GM20431 (cell line): Measurements from ENCODE around the gene LIPK.
"Not testable (repeated sequence)": the region's sequence is repeated elsewhere in the genome, so short reads cannot be mapped to it uniquely, and the experiment has no call there.

ENCODE experiments used
- in situ Hi-C: fragments of 300-500 bp; cut with MseI, MboI; formaldehyde crosslinking; loops from one replicate; pipeline ENCODE4 v1.15.0; 2020; ENCODE audit warnings: low sequenced_read_pairs; ENCODE audit not compliant: unreplicated experiment

Gene LIPK

GRCh38 chr10:88707429-88708155 is 1.5 kb downstream of the LIPK start:
- in situ Hi-C loops: no loop called here

DNA sequence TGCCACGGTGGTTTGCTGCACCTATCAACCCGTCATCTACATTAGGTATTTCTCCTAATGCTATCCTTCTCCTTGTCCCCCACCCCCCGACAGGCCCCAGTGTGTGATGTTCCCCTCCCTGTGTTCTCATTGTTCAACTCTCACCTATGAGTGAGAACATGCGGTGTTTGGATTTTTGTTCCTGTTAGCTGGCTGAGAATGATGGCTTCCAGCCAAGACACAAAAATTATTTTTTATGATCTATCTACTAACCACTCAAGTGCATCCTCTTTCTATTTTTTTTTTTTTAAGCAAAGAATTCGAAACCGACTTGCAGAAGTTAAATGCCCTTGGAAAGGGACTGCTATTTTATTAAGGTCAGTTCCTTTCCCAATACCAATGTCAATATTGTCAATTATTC is 3.3 kb downstream of the LIPK start:
- in situ Hi-C loops: not testable (repeated sequence)

DNA sequence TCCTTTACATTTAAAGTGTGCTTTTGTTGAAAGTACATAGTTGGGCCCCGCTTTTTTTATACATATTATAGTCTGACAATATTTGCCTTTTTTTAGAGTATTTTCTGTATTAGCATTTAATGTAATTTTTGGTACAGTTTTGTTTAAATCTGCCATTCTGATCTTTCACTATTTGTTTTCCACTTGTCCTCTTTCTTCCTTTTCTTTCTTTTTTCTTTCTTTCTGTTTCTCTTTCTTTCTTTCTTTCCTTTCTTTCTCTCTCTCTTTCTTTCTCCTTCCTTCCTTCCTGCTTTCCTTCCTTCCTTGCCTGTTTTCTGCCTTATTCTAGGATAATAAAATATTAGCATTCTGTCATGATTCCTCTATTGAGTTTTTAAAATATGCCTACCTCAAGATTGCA is 9.5 kb downstream of the LIPK start:
- in situ Hi-C loops: no loop called here

DNA sequence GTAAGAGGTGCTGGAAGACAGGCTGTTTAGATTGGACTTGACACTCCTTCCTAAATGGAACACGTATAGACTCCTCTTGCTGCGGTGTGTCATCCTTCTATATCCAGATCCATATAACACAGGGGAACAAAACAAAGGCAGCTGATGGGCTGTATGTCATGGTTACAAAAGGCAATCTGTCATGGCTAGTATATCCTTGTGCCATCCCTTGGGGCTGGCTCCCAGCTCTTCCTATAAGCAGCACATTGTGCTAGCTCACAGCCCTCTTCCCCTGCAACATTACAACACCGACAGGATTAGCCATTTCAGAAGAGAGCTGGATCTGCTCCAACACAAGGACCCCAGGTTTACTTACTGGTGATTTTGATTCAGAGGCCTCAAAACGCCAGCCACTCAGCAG is 15.3 kb downstream of the LIPK start:
- in situ Hi-C loops: no loop called here

DNA sequence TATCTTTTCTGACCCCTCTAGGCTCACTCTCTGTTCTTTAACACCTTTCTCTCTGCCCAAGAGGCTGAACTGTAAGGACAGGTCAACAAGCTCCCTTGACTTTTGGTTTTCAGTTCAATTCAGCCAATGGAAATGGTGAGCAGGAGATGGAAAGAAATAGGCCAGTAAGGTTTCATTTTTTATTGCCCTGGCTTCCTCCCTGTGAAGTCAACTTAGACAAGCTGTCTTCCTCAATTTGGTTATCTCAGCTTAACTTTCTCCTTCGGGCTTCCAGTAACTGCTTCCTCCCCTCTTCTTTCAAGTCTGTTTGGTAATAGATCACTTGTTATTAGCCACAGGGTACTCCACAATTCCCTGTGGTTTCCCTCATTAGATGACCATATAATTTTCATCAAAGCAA is 19.7 kb downstream of the LIPK start:
- in situ Hi-C loops: no loop called here

DNA sequence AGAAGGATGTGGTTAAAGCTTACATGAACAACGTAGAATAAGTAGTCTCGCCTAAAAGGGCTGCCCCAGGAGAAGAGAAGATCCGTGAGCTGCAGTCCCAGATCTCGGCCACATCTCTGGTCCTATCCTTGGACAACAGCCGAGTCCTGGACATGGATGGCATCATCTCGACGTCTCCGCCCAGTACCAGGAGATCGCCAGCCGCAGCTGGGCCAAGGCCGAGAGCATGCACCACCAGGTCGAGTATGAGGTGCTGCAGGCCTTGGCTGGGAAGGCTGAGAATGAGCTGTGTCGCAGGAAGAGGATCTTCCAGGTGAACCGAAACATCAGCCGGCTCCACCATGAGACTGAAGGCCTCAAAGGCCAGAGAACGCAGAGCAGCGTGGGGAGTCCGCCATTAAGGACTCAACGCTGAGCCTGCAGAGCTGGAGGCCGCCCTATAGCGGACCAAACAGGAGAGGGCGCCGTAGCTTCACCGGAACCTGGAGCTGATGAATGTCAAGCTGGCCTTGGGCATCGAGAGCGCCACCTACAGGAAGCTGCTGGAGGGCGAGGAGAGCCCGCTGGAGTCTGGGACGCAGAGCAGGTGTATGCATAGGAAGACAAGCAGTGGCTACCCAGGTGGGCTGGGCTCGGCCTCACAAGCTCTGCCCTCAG is 22.2 kb downstream of the LIPK start:
- in situ Hi-C loops: no loop called here

DNA sequence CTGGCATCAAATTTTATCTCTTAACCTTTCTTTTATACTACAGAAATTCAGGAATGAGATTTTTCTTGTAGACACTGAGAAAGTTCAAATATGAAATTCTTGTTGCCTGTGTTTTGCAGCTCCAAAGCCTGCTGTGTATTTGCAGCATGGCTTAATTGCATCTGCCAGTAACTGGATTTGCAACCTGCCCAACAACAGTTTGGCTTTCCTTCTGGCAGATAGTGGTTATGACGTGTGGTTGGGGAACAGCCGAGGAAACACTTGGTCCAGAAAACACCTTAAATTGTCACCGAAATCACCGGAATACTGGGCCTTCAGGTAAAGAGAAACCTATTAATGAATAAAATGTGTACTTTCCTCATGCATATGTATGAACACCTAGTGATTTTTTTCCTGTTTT is 24.8 kb downstream of the LIPK start:
- in situ Hi-C loops: no loop called here

DNA sequence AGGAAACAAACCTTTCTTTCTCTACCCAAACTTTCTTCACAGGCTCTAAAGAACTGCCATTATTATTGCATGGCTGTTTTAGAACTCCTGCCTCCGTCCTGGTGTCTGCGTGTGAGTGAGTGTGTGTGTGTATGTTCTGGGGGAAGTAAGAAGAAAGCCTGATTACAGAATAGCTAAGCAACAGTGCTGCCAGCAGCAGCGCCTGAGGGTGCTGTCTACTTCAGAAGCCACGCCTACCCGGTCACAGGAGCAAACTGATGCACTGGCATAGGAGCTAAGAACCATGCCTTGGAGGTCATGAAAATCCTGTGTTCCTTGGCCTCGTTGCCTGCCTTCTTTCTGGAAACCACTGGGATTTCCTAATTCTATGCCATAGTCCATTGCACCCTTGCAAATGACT is 25.2 kb downstream of the LIPK start:
- in situ Hi-C loops: no loop called here

DNA sequence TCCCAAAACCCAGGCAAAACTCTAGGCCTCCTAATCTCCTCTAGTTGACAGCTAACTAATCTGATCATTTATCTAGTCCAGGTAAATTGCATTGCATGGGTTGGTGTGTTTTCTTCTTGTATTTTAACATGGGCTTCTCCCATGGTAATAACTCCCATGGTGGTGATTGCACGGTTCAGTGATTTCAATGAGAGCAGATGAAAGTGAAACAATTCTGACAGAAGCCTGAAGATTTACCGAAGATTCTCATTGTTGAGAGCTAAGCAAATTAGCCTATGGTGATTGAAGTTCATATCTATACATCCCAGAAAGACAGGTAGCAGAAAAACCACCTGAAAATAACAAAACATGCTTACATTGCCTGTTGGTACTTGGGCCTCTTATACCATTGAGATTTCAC is 27.2 kb downstream of the LIPK start:
- in situ Hi-C loops: no loop called here

- in situ Hi-C loops: no loop called here
Observed at GRCh38 chr10:88735661-88736060, 29.6 kb downstream of the LIPK start.

- in situ Hi-C loops: not testable (repeated sequence)
Observed at GRCh38 chr10:88741921-88742320, 35.9 kb downstream of the LIPK start.

GRCh38 chr10:88742448-88742847 is 36.4 kb downstream of the LIPK start:
- in situ Hi-C loops: no loop called here

GRCh38 chr10:88744002-88744401 is 38.0 kb downstream of the LIPK start:
- in situ Hi-C loops: no loop called here

DNA sequence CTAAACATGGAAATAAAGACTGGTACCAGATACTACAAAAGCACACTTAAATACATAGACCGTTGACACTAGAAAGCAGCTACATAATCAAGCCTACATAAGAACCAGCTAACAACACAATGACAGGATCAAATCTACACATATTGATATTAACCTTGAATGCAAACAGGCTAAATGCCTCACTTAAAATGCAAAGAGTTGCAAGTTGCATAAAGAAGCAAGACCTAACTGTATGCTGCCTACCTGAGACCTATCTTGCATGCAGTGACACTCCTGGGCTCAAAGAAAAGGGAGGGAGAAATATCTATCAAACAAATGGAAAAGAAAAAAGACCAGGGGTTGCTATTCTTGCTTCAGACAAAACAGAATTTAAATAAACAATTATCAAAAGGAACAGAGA is 39.6 kb downstream of the LIPK start:
- in situ Hi-C loops: no loop called here

GRCh38 chr10:88754287-88754686 is 48.2 kb downstream of the LIPK start:
- in situ Hi-C loops: no loop called here

- in situ Hi-C loops: no loop called here
Observed at GRCh38 chr10:88755753-88756152, 49.7 kb downstream of the LIPK start.

- in situ Hi-C loops: no loop called here
Observed at GRCh38 chr10:88756660-88757059, 50.6 kb downstream of the LIPK start.

DNA sequence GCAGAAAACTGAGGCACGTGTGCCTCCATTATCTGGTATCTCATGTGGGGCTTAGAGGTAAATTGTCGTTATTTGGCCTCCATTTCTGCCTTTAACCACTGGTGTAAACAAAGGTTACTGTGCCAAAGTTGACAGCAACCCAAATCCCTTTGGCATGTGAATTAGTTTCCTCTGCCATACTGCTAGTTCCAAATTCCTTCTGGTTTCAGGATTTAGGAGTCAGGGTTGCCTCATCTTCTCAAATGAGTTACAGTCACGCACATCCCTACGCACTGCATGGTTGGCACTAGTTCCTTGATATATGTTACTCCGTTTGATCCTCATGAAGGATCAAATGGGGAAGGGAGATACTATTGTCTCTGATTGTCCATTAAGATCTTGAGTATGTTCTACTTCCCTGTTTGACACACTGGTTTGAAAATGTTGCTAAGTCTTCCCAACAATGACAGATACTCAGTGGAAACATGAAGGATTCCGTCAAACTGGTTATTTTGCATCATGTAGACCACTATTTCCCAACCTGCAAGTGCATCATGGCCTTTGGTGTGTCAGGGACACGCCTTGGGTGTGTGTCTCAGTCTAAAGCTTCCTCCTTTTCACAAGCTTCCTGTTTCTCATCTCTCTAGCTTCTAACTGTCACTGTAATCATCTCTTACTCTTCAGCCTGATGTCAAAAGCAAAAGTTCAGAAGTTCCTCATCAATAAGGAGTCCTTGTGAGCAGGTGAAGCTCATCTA is 53.5 kb downstream of the LIPK start, which contains the start of gene LIPN:
LIPN (plus strand) TSS at position 655 of the 736 bp plus-strand sequence. CDS start 1,386 bp downstream, outside the sequence.
- in situ Hi-C loops: no loop called here

GRCh38 chr10:88762906-88763305 is 56.9 kb downstream of the LIPK start:
- in situ Hi-C loops: no loop called here

DNA sequence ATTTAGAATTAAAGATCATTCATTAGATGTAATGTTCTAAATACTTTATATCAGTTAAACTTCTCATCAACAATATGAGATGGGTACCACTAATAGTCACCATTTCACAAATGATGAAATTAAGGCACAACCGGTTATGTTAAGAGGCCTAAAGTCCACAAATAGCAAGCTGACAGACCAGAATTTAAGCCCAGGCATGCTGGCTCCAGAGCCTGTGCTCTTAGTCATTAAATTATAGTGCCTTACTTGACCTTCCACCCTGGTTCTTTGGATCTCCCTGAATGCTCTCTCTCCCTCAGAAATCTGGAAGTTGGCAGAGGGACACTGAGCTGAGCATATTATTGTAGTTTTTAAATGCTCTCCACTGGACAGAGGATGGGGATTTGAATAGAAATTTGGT is 57.4 kb downstream of the LIPK start:
- in situ Hi-C loops: no loop called here

GRCh38 chr10:88764110-88764509 is 58.1 kb downstream of the LIPK start:
- in situ Hi-C loops: no loop called here
